ENCODE measurements around the gene COL26A1.

Gene COL26A1

GRCh38 chr7:101578552-101578951 lies 215.9 kb downstream of the COL26A1 start:
- TF ChIP-seq SIN3A (IDR thresholded peaks at IDR 0.05; ENCODE audit: borderline replicate concordance, insufficient read depth, low read length) (no peak), REST (IDR thresholded peaks at IDR 0.05; ENCODE audit: insufficient read depth in 1 of 2, low read depth in 2 of 2, low read length in 2 of 2) (no peak), FOXP2 (optimal IDR thresholded peaks at IDR 0.05; ENCODE audit: borderline replicate concordance, extremely low read depth, extremely low read length, insufficient read depth) (no peak), TAF1 (IDR thresholded peaks at IDR 0.05; ENCODE audit: borderline replicate concordance, insufficient read depth, low read length) (no peak), POLR2AphosphoS5 (IDR thresholded peaks at IDR 0.05; ENCODE audit: low read depth, low read length) (no peak)

GRCh38 chr7:101580596-101580995 lies 217.9 kb downstream of the COL26A1 start:
- TF ChIP-seq SIN3A (IDR thresholded peaks at IDR 0.05; ENCODE audit: borderline replicate concordance, insufficient read depth, low read length) = no peak
- TF ChIP-seq REST (IDR thresholded peaks at IDR 0.05; ENCODE audit: insufficient read depth in 1 of 2, low read depth in 2 of 2, low read length in 2 of 2) = no peak
- TF ChIP-seq FOXP2 (optimal IDR thresholded peaks at IDR 0.05; ENCODE audit: borderline replicate concordance, extremely low read depth, extremely low read length, insufficient read depth) = no peak
- TF ChIP-seq TAF1 (IDR thresholded peaks at IDR 0.05; ENCODE audit: borderline replicate concordance, insufficient read depth, low read length) = no peak
- no peak for TF ChIP-seq POLR2AphosphoS5 (IDR thresholded peaks at IDR 0.05; ENCODE audit: low read depth, low read length)

- TF ChIP-seq REST (IDR thresholded peaks at IDR 0.05; ENCODE audit: insufficient read depth in 1 of 2, low read depth in 2 of 2, low read length in 2 of 2) = no peak
- no peak for TF ChIP-seq TAF1 (IDR thresholded peaks at IDR 0.05; ENCODE audit: borderline replicate concordance, insufficient read depth, low read length)
- no peak for TF ChIP-seq SIN3A (IDR thresholded peaks at IDR 0.05; ENCODE audit: borderline replicate concordance, insufficient read depth, low read length)
- TF ChIP-seq POLR2AphosphoS5 (IDR thresholded peaks at IDR 0.05; ENCODE audit: low read depth, low read length) = no peak
- TF ChIP-seq FOXP2 (optimal IDR thresholded peaks at IDR 0.05; ENCODE audit: borderline replicate concordance, extremely low read depth, extremely low read length, insufficient read depth) = no peak
Measured at GRCh38 chr7:101581891-101582290, 219.2 kb downstream of the COL26A1 start.

- TF ChIP-seq REST (IDR thresholded peaks at IDR 0.05; ENCODE audit: insufficient read depth in 1 of 2, low read depth in 2 of 2, low read length in 2 of 2) (no peak), FOXP2 (optimal IDR thresholded peaks at IDR 0.05; ENCODE audit: borderline replicate concordance, extremely low read depth, extremely low read length, insufficient read depth) (no peak), POLR2AphosphoS5 (IDR thresholded peaks at IDR 0.05; ENCODE audit: low read depth, low read length) (no peak)
Measured at GRCh38 chr7:101582971-101583370, 220.3 kb downstream of the COL26A1 start.

Data from PFSK-1 (cell line).